GM18520 (cell line): ENCODE measurements around the gene ADGRB2.

Experiments
- ATAC-seq: cut with Tn5 transposase; IDR thresholded peaks from one replicate; pipeline ENCODE4 v1.9.1; 2021; ENCODE audit not compliant: unreplicated experiment

The ADGRB2 gene

GRCh38 chr1:31685795-31686194 is 78.3 kb downstream of the ADGRB2 start:
- ATAC-seq: no peak

DNA sequence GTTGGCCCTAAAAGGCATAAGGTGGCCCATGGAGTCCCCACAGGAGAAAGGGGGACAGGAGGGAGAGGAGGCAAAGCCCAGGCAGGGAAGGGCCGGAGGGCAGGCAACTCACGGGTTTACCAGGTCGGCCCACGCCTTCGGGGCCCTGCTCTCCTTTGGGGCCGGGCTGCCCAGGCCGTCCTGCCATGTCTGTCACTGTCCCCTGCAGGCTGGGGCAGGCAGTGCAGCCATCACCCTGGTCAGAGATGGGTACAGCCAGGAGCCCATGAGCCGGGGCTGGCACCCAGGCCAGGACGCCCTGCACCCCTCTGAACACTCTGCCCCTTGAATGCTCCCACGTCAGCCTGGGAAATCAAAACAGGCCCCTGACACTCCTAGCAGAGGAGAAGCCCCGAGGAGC is 80.1 kb downstream of the ADGRB2 start:
- ATAC-seq: no peak

DNA sequence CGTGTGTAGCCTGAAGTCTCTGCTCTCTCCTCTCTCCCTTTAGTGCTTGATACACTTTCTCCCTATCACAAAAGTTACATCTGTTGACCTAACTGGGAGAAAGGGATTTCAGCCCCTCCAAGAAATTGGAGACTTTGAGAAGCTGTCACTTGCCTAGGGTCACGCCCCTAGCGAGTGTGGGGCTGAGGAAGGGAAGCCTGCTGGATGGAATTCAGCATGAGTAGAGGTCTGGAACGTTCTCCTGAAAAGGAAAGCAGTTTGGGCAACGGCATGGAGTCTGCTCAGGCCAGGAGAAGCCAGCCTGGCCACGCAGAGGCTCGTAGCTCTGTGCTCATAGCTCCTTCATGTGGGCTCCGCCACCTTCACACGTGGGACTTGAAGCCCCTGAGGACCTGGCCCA is 82.7 kb downstream of the ADGRB2 start:
- ATAC-seq: no peak

- no peak for ATAC-seq
These were observed 84.4 kb downstream of the ADGRB2 start for GRCh38 chr1:31679676-31680230.

- no peak for ATAC-seq
These were observed 85.0 kb downstream of the ADGRB2 start for GRCh38 chr1:31679091-31679490.

DNA sequence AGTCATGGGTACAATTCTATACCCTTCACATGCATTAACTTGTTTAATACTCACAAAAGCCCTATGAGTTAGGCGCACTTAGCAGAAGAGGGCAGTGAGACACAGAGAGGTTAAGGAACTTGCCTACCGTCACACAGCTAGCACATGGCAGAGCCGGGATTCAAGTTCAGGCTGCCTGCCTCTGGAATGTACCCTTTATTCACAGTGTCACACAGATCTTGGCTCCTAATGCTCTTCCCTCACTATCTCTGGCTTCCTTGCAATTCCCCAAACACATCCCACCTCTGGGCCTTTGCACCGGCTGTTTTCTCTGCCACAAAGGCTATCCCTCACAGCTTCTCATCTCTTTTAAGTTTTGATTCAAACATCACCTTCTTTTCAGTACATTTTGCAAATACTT is 85.5 kb downstream of the ADGRB2 start:
- no peak for ATAC-seq

DNA sequence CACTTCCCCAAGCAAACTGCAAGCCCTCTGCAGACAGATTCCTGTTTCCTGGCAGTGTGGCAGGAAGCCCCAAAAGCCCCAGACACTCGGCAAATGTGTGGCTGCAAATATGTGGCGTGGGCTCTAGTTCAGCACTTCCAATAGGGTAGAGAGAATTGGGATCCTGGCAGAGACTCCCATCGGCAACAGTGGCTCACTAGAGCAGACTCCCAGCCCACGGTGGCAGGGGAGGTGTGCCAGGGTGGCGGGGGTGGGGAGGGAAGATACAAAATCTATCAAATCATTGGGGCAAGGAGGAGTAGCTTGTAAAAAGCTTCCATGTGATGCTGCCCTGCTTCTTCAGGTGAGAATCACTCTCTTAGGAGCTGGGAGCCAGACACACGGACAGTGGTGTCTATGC is 86.2 kb downstream of the ADGRB2 start:
- ATAC-seq: no peak

DNA sequence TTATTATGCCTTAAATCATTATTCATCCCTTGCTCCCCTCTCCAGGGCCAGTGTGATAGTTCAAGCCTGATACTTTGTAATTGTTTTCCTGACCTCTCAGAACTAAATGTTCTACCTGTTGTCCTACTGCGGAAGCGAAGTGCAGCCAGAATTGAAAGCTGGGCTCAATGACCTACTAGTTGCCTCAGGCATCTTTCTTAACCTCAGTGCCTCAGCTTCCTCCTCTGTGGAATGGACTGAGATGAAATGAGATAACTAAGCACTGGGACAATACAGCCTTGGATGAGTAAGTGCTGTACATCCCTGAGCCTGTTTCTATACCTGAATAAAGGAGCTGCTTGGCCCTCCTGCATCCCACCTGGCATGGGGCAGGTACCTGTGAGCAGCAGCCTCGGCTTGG is 86.7 kb downstream of the ADGRB2 start:
- ATAC-seq: no peak
